Measurements from ENCODE around the gene ARG1. TPM values are rescaled to one million over a fixed set of nuclear protein-coding genes. Genes with fewer than 3 reads are reported as not detected.
"Not testable (repeated sequence)": the region's sequence is repeated elsewhere in the genome, so short reads cannot be mapped to it uniquely, and the experiment has no call there.

ARG1 gene
- not detected for total RNA-seq

- peaks cover 0 to 3% of the 10 kb centered on the region in 2 donors for H3K4me1 Mint-ChIP-seq (ENCODE audit: low read depth in 2 of 2)
- H3K9me3 Mint-ChIP-seq: no peaks in the 10 kb centered on the region
- no peak for ATAC-seq
- no peak within 1 kb of the TSS for H3K27ac Mint-ChIP-seq
- DNase-seq (ENCODE audit: low spot score): no peak
- H3K4me3 Mint-ChIP-seq: no peak within 1 kb of the TSS
- H3K27me3 Mint-ChIP-seq: no peaks in the 10 kb centered on the region
- H3K36me3 Mint-ChIP-seq: no peaks in the 10 kb centered on the region
Measured at GRCh38 chr6:131572686-131573415, at the start of gene ARG1. TSS of gene ARG1 (plus strand) at chr6:131573226. CDS start at chr6:131573283, 57 bp downstream.

- Mint-ChIP-seq H3K27me3 (peaks cover 0 to 4% of the 10 kb centered on the region in 2 donors), H3K4me3 (peak overlapping the region; percentile 77), H3K9me3 (no peaks in the 10 kb centered on the region), H3K4me1 (ENCODE audit: low read depth in 2 of 2) (peaks cover 17 to 27% of the 10 kb centered on the region in 2 donors), H3K36me3 (no peaks in the 10 kb centered on the region), H3K27ac (peak overlapping the region; percentile 65 to 67)
- no peak for DNase-seq (ENCODE audit: low spot score)
- ATAC-seq: peak; percentile 60 to 62
Measured at GRCh38 chr6:131523988-131524673, 48.9 kb upstream of the ARG1 start.

DNA sequence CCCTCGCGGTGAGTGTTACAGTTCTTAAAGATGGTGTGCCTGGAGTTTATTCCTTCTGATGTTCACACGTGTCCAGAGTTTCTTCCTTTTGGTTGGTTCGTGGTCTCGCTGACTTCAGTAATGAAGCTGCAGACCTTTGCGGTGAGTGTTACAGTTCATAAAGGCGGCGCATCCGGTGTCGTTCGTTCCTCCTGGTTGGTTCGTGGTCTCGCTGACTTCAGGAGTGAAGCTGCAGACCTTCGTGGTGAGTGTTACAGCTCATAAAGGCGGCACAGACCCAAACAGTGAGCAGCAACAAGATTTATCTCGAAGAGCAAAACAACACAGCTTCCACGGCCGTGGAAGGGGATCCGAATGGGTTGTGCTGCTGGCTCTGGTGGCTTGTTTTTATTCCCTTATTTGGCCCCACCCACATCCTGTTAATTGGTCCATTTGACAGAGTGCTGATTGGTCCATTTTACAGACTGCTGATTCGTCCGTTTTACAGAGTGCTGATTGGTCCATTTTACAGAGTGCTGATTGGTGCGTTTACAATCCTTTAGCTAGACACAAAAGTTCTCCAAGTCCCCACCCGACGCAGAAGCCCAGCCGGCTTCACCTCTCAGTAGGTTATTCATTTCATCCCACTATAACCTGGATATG, 48.2 kb upstream of the ARG1 start:
- ATAC-seq (peak; percentile 73 to 76), DNase-seq (ENCODE audit: low spot score) (no peak)
- H3K9me3 Mint-ChIP-seq: no peaks in the 10 kb centered on the region
- H3K4me1 Mint-ChIP-seq (ENCODE audit: low read depth in 2 of 2): peaks cover 19 to 25% of the 10 kb centered on the region in 2 donors
- H3K27me3 Mint-ChIP-seq: no peaks in the 10 kb centered on the region
- H3K36me3 Mint-ChIP-seq: no peaks in the 10 kb centered on the region
- peak overlapping the region; percentile 77 for H3K4me3 Mint-ChIP-seq
- H3K27ac Mint-ChIP-seq: peak overlapping the region; percentile 65 to 67

GRCh38 chr6:131530936-131531335, 42.1 kb upstream of the ARG1 start:
- Mint-ChIP-seq H3K4me1 (ENCODE audit: low read depth in 2 of 2) (peaks cover 19 to 29% of the 10 kb centered on the region in 2 donors), H3K27ac (peak overlapping the region in 1 of 2 donors; percentile 2)
- H3K27me3 Mint-ChIP-seq; H3K4me3 Mint-ChIP-seq; DNase-seq (ENCODE audit: low spot score); H3K36me3 Mint-ChIP-seq; H3K9me3 Mint-ChIP-seq; ATAC-seq: not testable (repeated sequence)

- not testable (repeated sequence) for H3K36me3 Mint-ChIP-seq; DNase-seq (ENCODE audit: low spot score); ATAC-seq; H3K27me3 Mint-ChIP-seq; H3K9me3 Mint-ChIP-seq; H3K27ac Mint-ChIP-seq; H3K4me3 Mint-ChIP-seq
- peaks cover 19 to 29% of the 10 kb centered on the region in 2 donors for H3K4me1 Mint-ChIP-seq (ENCODE audit: low read depth in 2 of 2)
Measured at GRCh38 chr6:131531681-131532080, 41.3 kb upstream of the ARG1 start.

DNA sequence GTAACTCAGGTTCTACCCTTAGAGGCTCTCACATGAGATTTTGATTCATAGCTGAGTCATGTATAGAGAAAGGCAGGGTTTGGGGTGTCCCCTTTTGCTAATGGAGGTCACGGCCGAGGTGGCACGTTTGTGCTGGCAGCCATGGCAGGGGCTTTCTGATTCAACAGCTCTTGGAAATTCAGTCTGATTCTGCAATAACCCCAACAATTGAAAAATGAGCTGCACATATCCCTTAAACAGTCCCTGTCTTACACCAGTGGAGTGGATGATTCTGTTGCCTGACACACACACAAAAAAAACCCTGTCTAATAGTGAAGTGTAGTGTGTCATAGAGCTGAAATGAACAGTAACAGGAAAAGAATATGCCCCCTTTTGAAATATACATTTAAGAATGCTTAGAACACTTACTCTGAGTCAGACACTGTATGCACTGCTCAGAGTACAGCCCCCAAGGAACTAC, 40.4 kb upstream of the ARG1 start:
- H3K4me3 Mint-ChIP-seq: no peak overlapping the region
- peak overlapping the region in 1 of 2 donors; percentile 66 for H3K27ac Mint-ChIP-seq
- H3K36me3 Mint-ChIP-seq: no peaks in the 10 kb centered on the region
- ATAC-seq (peak; percentile 82 to 90), DNase-seq (ENCODE audit: low spot score) (no peak)
- peaks cover 0 to 3% of the 10 kb centered on the region in 2 donors for H3K27me3 Mint-ChIP-seq
- peaks cover 19 to 25% of the 10 kb centered on the region in 2 donors for H3K4me1 Mint-ChIP-seq (ENCODE audit: low read depth in 2 of 2)
- no peaks in the 10 kb centered on the region for H3K9me3 Mint-ChIP-seq

- not testable (repeated sequence) for H3K4me1 Mint-ChIP-seq (ENCODE audit: low read depth in 2 of 2); H3K9me3 Mint-ChIP-seq; H3K27ac Mint-ChIP-seq; H3K36me3 Mint-ChIP-seq; DNase-seq (ENCODE audit: low spot score); H3K4me3 Mint-ChIP-seq; ATAC-seq
- peaks cover 0 to 34% of the 10 kb centered on the region in 2 donors for H3K27me3 Mint-ChIP-seq
Measured at GRCh38 chr6:131538615-131539014, 34.4 kb upstream of the ARG1 start.

GRCh38 chr6:131545317-131545716, 27.7 kb upstream of the ARG1 start:
- ATAC-seq (no peak), DNase-seq (ENCODE audit: low spot score) (no peak)
- H3K4me3 Mint-ChIP-seq: no peak overlapping the region
- H3K27ac Mint-ChIP-seq: no peak overlapping the region
- no peaks in the 10 kb centered on the region for H3K9me3 Mint-ChIP-seq
- no peaks in the 10 kb centered on the region for H3K4me1 Mint-ChIP-seq (ENCODE audit: low read depth in 2 of 2)
- H3K27me3 Mint-ChIP-seq: peaks cover 4 to 22% of the 10 kb centered on the region in 2 donors
- no peaks in the 10 kb centered on the region for H3K36me3 Mint-ChIP-seq

DNA sequence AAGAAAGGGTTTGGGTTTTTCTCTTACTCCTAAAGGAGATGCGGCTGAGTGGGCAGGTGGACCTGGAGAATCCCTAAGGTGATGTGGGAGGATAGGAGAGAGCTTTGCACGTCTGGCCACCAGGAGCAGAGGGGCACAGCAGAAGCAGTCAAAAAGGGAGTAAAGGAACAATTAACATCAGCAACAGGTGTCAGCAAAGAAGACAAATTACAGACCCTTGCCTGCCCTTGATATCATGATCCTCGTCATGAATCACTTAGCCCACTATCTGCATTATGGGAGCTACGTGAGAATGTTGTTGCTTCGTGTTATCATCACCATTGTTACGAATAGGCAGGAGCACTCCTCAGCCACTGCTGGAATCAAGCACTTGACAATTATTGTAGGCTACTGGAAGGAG, 25.5 kb upstream of the ARG1 start:
- H3K36me3 Mint-ChIP-seq: no peaks in the 10 kb centered on the region
- H3K4me3 Mint-ChIP-seq: no peak overlapping the region
- ATAC-seq (no peak), DNase-seq (ENCODE audit: low spot score) (no peak)
- no peaks in the 10 kb centered on the region for H3K4me1 Mint-ChIP-seq (ENCODE audit: low read depth in 2 of 2)
- no peak overlapping the region for H3K27ac Mint-ChIP-seq
- peaks cover 5 to 7% of the 10 kb centered on the region in 2 donors for H3K27me3 Mint-ChIP-seq
- no peaks in the 10 kb centered on the region for H3K9me3 Mint-ChIP-seq

DNA sequence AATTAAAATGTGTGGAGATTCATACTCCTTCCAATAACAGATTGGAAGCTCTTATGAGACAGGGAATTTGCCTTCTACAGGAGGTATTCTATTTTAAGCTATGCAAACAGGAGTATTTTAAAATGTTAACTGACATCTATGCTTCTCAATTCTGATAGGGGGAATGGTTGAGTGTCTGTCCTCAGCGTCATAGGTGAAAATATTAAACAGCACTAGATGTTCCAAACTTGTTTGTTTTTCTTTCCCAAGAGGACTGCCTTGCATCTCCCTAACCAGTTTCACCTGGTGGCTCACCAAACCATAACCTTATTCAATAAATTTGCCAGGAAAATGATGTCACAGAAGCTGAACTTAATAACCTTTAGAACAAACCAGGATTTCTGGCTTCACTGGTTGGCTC, 24.6 kb upstream of the ARG1 start:
- Mint-ChIP-seq H3K27ac (no peak overlapping the region), H3K4me1 (ENCODE audit: low read depth in 2 of 2) (no peaks in the 10 kb centered on the region), H3K4me3 (no peak overlapping the region), H3K36me3 (no peaks in the 10 kb centered on the region), H3K9me3 (no peaks in the 10 kb centered on the region), H3K27me3 (peaks cover 0 to 5% of the 10 kb centered on the region in 2 donors)
- DNase-seq (ENCODE audit: low spot score): no peak
- ATAC-seq: no peak

DNA sequence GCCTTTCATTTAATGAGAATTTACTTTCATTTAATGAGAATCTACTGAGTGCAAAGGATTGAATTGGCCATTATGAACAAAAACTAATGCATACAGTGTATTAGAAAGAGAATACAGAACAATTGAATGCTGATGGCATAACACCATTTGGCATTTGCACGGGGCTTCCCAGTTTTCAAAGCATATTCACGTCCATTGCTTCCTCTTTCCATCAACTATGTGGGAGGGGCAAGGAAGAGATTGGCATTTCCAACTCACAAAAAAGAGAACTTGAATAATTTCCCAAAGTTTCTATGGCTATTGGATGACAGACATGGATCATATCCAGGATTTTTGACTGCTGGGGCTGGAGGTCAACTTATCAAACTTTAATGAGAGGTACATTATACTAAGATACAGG, 23.2 kb upstream of the ARG1 start:
- Mint-ChIP-seq H3K27ac (no peak overlapping the region), H3K36me3 (no peaks in the 10 kb centered on the region), H3K4me3 (no peak overlapping the region), H3K27me3 (peaks cover 0 to 9% of the 10 kb centered on the region in 2 donors), H3K9me3 (no peaks in the 10 kb centered on the region), H3K4me1 (ENCODE audit: low read depth in 2 of 2) (no peaks in the 10 kb centered on the region)
- DNase-seq (ENCODE audit: low spot score) (no peak), ATAC-seq (no peak)

DNA sequence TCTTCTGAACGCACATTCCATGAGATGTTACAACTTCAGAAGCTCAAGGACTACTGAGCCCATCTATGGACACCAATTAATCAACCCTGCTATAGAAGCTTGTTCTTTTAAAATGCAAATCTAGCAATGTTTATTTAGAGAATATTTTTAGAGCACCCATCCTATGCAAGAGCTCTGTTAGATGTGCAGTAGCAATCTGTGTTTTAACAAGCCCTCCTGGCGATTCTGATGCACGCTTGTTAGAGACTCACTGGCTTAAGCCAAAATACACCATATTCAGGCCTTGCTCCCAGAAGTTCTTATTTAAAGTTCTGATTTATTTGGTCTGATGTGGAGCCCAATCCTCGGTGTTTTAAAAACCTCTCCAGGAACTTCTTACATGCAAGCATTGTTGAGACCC, 21.1 kb upstream of the ARG1 start:
- Mint-ChIP-seq H3K27ac (no peak overlapping the region), H3K4me1 (ENCODE audit: low read depth in 2 of 2) (no peaks in the 10 kb centered on the region), H3K36me3 (no peaks in the 10 kb centered on the region), H3K4me3 (no peak overlapping the region), H3K9me3 (no peaks in the 10 kb centered on the region), H3K27me3 (peaks cover 0 to 7% of the 10 kb centered on the region in 2 donors)
- DNase-seq (ENCODE audit: low spot score) (no peak), ATAC-seq (no peak)

- H3K36me3 Mint-ChIP-seq: no peaks in the 10 kb centered on the region
- peaks cover 0 to 7% of the 10 kb centered on the region in 2 donors for H3K27me3 Mint-ChIP-seq
- H3K4me1 Mint-ChIP-seq (ENCODE audit: low read depth in 2 of 2): no peaks in the 10 kb centered on the region
- DNase-seq (ENCODE audit: low spot score): no peak
- no peaks in the 10 kb centered on the region for H3K9me3 Mint-ChIP-seq
- no peak for ATAC-seq
- no peak overlapping the region for H3K27ac Mint-ChIP-seq
- no peak overlapping the region for H3K4me3 Mint-ChIP-seq
Measured at GRCh38 chr6:131552572-131552971, 20.5 kb upstream of the ARG1 start.

GRCh38 chr6:131555992-131556391, 17.0 kb upstream of the ARG1 start:
- H3K4me1 Mint-ChIP-seq (ENCODE audit: low read depth in 2 of 2): no peaks in the 10 kb centered on the region
- no peak overlapping the region for H3K27ac Mint-ChIP-seq
- H3K36me3 Mint-ChIP-seq: no peaks in the 10 kb centered on the region
- DNase-seq (ENCODE audit: low spot score): no peak
- ATAC-seq: no peak
- no peaks in the 10 kb centered on the region for H3K9me3 Mint-ChIP-seq
- H3K4me3 Mint-ChIP-seq: no peak overlapping the region
- peaks cover 0 to 7% of the 10 kb centered on the region in 2 donors for H3K27me3 Mint-ChIP-seq
